ENCODE data around the gene OR2H2. TPM values are rescaled to one million over a fixed set of nuclear protein-coding genes. Genes with fewer than 3 reads are reported as not detected.
A peak's percentile ranks its signal among the peaks of the same experiment; 100 is the strongest.

OR2H2 gene
- total RNA-seq, 2 donors from 2014 or later, result not detected

DNA sequence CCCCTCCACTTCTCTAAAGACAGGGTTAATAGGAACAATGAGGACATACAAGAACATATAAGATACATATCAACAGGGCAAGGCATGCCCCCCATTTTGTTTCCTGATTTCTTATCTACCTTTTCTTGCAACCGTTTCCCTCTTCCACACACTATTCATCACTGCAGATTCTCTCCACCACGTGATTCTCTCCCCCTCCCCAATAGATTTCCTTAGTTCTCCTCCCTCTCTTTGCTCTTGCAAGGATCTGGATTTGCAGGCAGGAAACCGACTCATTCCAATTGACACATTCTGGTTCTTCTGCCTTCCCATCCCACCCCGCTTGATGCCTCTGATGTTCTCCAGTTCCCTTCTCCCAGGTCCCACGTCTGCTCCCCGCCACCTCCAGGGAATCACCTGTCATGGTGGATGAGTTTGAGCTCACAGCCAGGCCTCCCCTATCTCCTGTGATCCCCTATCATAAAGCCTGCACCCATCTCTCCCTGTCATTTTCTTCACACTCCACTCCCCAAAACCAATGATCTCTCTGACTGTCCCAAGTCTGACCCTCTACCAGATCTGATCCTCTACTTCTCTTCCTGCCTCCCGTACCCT lies 40.5 kb downstream of the OR2H2 start:
- TF ChIP-seq, protein P1, sequence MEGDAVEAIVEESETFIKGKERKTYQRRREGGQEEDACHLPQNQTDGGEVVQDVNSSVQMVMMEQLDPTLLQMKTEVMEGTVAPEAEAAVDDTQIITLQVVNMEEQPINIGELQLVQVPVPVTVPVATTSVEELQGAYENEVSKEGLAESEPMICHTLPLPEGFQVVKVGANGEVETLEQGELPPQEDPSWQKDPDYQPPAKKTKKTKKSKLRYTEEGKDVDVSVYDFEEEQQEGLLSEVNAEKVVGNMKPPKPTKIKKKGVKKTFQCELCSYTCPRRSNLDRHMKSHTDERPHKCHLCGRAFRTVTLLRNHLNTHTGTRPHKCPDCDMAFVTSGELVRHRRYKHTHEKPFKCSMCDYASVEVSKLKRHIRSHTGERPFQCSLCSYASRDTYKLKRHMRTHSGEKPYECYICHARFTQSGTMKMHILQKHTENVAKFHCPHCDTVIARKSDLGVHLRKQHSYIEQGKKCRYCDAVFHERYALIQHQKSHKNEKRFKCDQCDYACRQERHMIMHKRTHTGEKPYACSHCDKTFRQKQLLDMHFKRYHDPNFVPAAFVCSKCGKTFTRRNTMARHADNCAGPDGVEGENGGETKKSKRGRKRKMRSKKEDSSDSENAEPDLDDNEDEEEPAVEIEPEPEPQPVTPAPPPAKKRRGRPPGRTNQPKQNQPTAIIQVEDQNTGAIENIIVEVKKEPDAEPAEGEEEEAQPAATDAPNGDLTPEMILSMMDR (IDR thresholded peaks at IDR 0.05), result no peak
- Histone ChIP-seq H3K4me3 (no peak overlapping the region), H3K4me1 (ENCODE audit: control insufficient read depth in 1 of 2, low read depth in 2 of 2) (peaks cover 0 to 26% of the 10 kb centered on the region in 2 donors), H3K9me3 (no peaks in the 10 kb centered on the region), H3K36me3 (peaks cover 12% of the 10 kb centered on the region), H3K27me3 (replicated peaks; ENCODE audit: insufficient read depth) (no peaks in the 10 kb centered on the region), H3K27ac (no peak overlapping the region)
- ATAC-seq (ENCODE audit: insufficient number of reproducible peaks, low FRiP score, low read depth) (no peak), DNase-seq (ENCODE audit: low spot score) (no peak)

DNA sequence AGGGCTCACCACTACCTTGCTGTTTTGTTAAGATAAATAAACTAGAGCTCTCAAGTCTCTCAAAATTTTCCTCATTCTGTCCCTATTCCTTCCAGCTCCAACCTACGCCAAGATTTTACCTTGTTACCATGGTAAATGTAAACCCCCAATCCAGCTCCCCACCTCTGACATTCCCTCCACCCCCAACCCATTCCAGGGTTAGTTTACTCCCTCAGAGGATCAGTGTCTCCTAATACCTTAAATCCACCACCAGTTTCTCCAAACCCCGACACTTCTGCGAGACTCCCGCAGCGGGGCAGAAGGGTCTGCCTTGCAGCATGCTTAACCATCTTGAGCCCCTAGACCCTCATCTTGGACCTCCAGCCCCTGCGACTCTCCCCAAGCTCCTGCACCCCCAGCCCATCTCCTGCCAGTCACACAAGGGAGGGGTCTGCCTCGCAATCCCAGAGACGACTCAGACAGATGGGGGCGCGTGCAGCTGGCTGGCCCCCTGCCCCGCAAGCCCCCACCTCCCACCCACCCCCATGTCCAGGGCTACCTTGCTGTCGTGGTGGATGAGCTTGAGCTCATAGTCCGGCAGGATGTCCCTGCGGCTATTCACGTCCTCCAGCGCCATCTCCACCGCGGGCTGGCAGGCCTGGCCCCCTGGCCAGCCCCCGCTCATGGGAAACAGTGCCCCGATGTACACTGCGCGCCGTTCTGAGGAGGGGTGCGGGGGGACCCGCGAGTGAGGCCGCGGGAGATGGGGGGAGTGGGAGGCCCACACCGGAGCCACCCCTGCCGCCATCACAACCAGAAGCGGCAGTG lies 42.2 kb downstream of the OR2H2 start:
- no peak for ATAC-seq (ENCODE audit: insufficient number of reproducible peaks, low FRiP score, low read depth)
- H3K4me1 ChIP-seq (ENCODE audit: control insufficient read depth in 1 of 2, low read depth in 2 of 2), result peaks cover 8 to 43% of the 10 kb centered on the region in 2 donors

DNA sequence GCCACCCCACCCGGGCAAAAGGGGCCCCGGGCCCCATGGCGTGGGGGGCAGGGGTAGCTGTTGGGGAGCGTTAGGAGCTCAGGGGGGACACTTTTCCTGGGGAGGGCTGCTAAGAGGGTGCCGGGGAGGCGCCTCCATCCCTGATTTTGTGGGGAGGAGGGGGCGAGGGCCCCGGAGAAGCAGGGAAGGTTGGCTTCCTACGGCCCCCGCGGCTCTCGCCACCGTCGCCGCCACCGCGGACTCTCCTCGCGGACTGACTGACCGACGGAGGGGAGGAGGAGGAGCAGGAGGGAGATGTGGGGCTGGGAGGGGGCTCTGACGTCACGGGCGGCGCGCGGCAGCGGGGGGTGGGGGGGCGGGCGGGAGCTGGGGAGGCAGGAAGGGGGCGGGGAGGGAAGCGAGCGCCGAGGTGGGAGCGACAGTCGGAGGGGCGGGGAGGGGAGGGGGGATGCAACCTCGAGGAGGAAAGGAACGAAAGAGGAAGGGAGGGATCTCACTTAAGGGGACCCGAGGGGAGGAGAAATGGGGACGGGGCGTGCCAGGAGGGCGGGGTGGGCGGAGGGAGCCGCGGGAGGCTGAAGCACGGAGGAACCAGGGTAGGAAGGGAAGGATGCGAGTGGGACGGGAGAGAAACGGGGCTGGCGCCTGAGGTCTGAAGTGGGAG lies 43.0 kb downstream of the OR2H2 start:
- peak; percentile 56 for ATAC-seq (ENCODE audit: insufficient number of reproducible peaks, low FRiP score, low read depth)
- Histone ChIP-seq H3K27ac (peak overlapping the region; percentile 42 to 64), H3K36me3 (no peaks in the 10 kb centered on the region), H3K27me3 (replicated peaks; ENCODE audit: insufficient read depth) (no peaks in the 10 kb centered on the region), H3K4me3 (peak overlapping the region; percentile 74), H3K9me3 (no peaks in the 10 kb centered on the region), H3K4me1 (ENCODE audit: control insufficient read depth in 1 of 2, low read depth in 2 of 2) (peaks cover 9 to 43% of the 10 kb centered on the region in 2 donors)
- TF ChIP-seq, protein P1 (IDR thresholded peaks at IDR 0.05), result no peak
- peak; percentile 42 for DNase-seq (ENCODE audit: low spot score)

More for the DNA sequence above, 42.2 kb downstream of the OR2H2 start:
- DNase-seq (ENCODE audit: low spot score), result no peak
- Histone ChIP-seq H3K36me3 (peaks cover 2% of the 10 kb centered on the region), H3K4me3 (peak overlapping the region; percentile 74), H3K27ac (peak overlapping the region; percentile 42 to 43), H3K9me3 (no peaks in the 10 kb centered on the region), H3K27me3 (replicated peaks; ENCODE audit: insufficient read depth) (no peaks in the 10 kb centered on the region)
- TF ChIP-seq, protein P1 (IDR thresholded peaks at IDR 0.05), result no peak

DNA sequence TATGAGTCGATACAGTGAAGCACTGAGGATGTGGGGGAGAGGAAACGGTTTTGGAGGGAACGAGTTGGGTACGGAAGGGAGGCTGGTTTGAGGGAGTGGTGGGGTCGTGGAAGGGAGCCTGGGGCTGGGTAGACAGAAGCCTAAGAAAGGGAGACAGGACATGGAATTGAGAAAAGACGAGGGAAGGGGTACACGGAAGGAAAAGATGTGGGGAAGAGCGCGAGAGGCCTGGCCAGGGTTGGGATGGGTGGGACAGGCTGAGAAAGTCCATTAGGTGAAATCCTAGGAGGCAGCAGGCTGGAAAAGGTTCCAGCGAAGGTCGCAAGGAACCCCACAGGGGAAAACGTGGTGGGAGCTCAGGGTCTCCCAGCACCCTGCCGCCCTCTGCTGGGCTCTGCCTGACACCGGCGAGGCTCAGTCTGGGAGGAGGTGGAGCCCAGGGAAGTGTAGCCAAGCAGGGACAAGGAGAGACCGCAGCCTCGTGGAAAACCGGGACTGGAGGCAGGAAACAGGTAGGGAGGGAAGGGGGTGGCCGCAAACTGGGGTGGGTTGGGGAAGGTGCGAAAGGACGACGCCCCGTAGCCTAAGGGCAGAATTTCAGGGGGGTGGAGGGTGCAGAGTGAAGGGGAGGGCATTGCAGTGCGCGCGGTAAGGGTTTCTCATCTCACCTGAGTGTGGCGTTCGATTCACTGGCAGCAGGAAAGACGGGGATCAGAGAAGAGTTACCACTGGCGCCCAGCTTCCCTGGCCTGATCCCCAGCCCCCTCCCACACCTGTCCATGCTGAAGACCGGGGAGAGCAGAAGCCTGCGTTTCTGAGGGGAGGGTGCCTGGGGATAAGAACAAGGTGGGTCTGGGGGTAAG lies 43.7 kb downstream of the OR2H2 start:
- Histone ChIP-seq H3K27me3 (replicated peaks; ENCODE audit: insufficient read depth) (no peaks in the 10 kb centered on the region), H3K9me3 (no peaks in the 10 kb centered on the region), H3K36me3 (no peaks in the 10 kb centered on the region), H3K4me1 (ENCODE audit: control insufficient read depth in 1 of 2, low read depth in 2 of 2) (peaks cover 9 to 45% of the 10 kb centered on the region in 2 donors), H3K27ac (peak overlapping the region in 1 of 2 donors; percentile 64), H3K4me3 (peak overlapping the region; percentile 74)
- DNase-seq (ENCODE audit: low spot score) (no peak), ATAC-seq (ENCODE audit: insufficient number of reproducible peaks, low FRiP score, low read depth) (peak; percentile 7)
- TF ChIP-seq, protein P1 (IDR thresholded peaks at IDR 0.05), result peak; percentile 52
